DLD1 (cell line): ENCODE data around the gene FAT3.

ENCODE experiments used
- in situ Hi-C: cut with HindIII; loops from 2 replicates; pipeline ENCODE4 v1.10.0; 2017; ENCODE audit warnings: low sequenced_read_pairs

Gene FAT3

GRCh38 chr11:92224407-92225124 is at the start of gene FAT3:
Gene FAT3 (plus strand): TSS chr11:92224818. CDS start chr11:92352113, 127,295 bp downstream.
- in situ Hi-C loops, result no loop called here

- in situ Hi-C loops, result no loop called here
Observed at GRCh38 chr11:92179017-92179670, 45.5 kb upstream of the FAT3 start.

GRCh38 chr11:92180226-92180625 is 44.4 kb upstream of the FAT3 start:
- in situ Hi-C loops, result no loop called here

GRCh38 chr11:92180664-92181251 is 43.9 kb upstream of the FAT3 start:
- in situ Hi-C loops, result no loop called here

- in situ Hi-C loops, result no loop called here
Observed at GRCh38 chr11:92190535-92191206, 33.9 kb upstream of the FAT3 start.

GRCh38 chr11:92192141-92192540 is 32.5 kb upstream of the FAT3 start:
- in situ Hi-C loops, result no loop called here

- in situ Hi-C loops, result no loop called here
Observed at GRCh38 chr11:92198268-92198667, 26.4 kb upstream of the FAT3 start.

- in situ Hi-C loops, result no loop called here
Observed at GRCh38 chr11:92199991-92200390, 24.6 kb upstream of the FAT3 start.

- in situ Hi-C loops, result no loop called here
Observed at GRCh38 chr11:92204731-92205130, 19.9 kb upstream of the FAT3 start.

GRCh38 chr11:92206441-92206840 is 18.2 kb upstream of the FAT3 start:
- in situ Hi-C loops, result no loop called here

- in situ Hi-C loops, result no loop called here
Observed at GRCh38 chr11:92211576-92212167, 12.9 kb upstream of the FAT3 start.

- in situ Hi-C loops, result no loop called here
Observed at GRCh38 chr11:92212530-92212929, 12.1 kb upstream of the FAT3 start.

GRCh38 chr11:92216789-92217188 is 7.8 kb upstream of the FAT3 start:
- in situ Hi-C loops, result no loop called here

GRCh38 chr11:92219476-92219875 is 5.1 kb upstream of the FAT3 start:
- in situ Hi-C loops, result no loop called here

GRCh38 chr11:92222701-92223100 is 1.9 kb upstream of the FAT3 start:
- in situ Hi-C loops, result no loop called here

- in situ Hi-C loops, result no loop called here
Observed at GRCh38 chr11:92224054-92224406, 588 bp upstream of the FAT3 start.

GRCh38 chr11:92225125-92225567 is 528 bp downstream of the FAT3 start:
- in situ Hi-C loops, result no loop called here

- in situ Hi-C loops, result no loop called here
Observed at GRCh38 chr11:92225568-92226330, 1.1 kb downstream of the FAT3 start.

- in situ Hi-C loops, result no loop called here
Observed at GRCh38 chr11:92226331-92227229, 2.0 kb downstream of the FAT3 start.
